Pericardium fibroblast (primary cell): ENCODE results near the gene RIC8A. TPM values are rescaled to one million over a fixed set of nuclear protein-coding genes. Genes with fewer than 3 reads are reported as not detected.

Source experiments
- total RNA-seq: library from RNA; depleted of rRNA; stranded (reverse); fragments of >200 nt; gene quantifications from 2 replicates; pipeline ENCODE4 v1.2.3, GENCODE V29; 2015

RIC8A gene
- 71.2 and 82.5 TPM in 2 replicates for total RNA-seq

GRCh38 chr11:207208-207862 lies at the start of gene RIC8A, which contains the start of gene BET1L:
RIC8A (plus strand) TSS chr11:207708; CDS start chr11:208855, 1,147 bp downstream.
BET1L (minus strand) TSS chr11:207399; CDS start chr11:207321, 78 bp downstream.

GRCh38 chr11:192674-193128 lies 14.8 kb upstream of the RIC8A start, which contains the start of gene SCGB1C1:
SCGB1C1 (plus strand) TSS chr11:193078; CDS start chr11:193100, 22 bp downstream.

GRCh38 chr11:235997-236773 lies 28.7 kb downstream of the RIC8A start, which contains the start of gene SIRT3:
SIRT3 (minus strand) TSS chr11:236342; CDS start chr11:236328, 14 bp downstream.

GRCh38 chr11:236774-237767 lies 29.6 kb downstream of the RIC8A start, which contains the start of gene PSMD13:
PSMD13 (plus strand) TSS chr11:236976; CDS start chr11:237050, 74 bp downstream.

Other genes with a start within 250 kb of the RIC8A start
- gene SCGB1C1, start 14.6 kb upstream of the RIC8A start, total RNA-seq: not detected in 2 replicates
- 26.3 and 33.6 TPM in 2 replicates for gene BET1L, start 309 bp upstream of the RIC8A start, total RNA-seq
- gene SIRT3, start 28.6 kb downstream of the RIC8A start, total RNA-seq: 9.8 and 15.2 TPM in 2 replicates
- gene PSMD13, start 29.3 kb downstream of the RIC8A start, total RNA-seq: 94.1 and 119 TPM in 2 replicates
- gene NLRP6, start 70.7 kb downstream of the RIC8A start, total RNA-seq: not detected in 2 replicates
- 9.8 and 16.9 TPM in 2 replicates for gene PGGHG, start 81.4 kb downstream of the RIC8A start, total RNA-seq
- not detected in 2 replicates for gene IFITM5, start 91.8 kb downstream of the RIC8A start, total RNA-seq
- 312 and 572 TPM in 2 replicates for gene IFITM2, start 100.1 kb downstream of the RIC8A start, total RNA-seq
- 300 and 328 TPM in 2 replicates for gene IFITM1, start 106.3 kb downstream of the RIC8A start, total RNA-seq
- 559 and 914 TPM in 2 replicates for gene IFITM3, start 113.2 kb downstream of the RIC8A start, total RNA-seq
- 3.0 and 28.3 TPM in 2 replicates for gene B4GALNT4, start 161.8 kb downstream of the RIC8A start, total RNA-seq
- 1.9 and 11.9 TPM in 2 replicates for gene PKP3, start 186.5 kb downstream of the RIC8A start, total RNA-seq
- gene SIGIRR, start 207.3 kb downstream of the RIC8A start, total RNA-seq: 45.2 and 50.6 TPM in 2 replicates
- not detected in 2 replicates for gene ANO9, start 234.3 kb downstream of the RIC8A start, total RNA-seq
- gene PTDSS2, start 242.6 kb downstream of the RIC8A start, total RNA-seq: 65.9 and 71.3 TPM in 2 replicates